ENCODE results near the gene SSBP3. TPM values are rescaled to one million over a fixed set of nuclear protein-coding genes. Genes with fewer than 3 reads are reported as not detected.
A peak's percentile ranks its signal among the peaks of the same experiment; 100 is the strongest.

SSBP3 gene
- total and polyA plus RNA-seq, 9 of the 15 experiments (the other 6 are each of a cell fraction or from before 2014, with no cell fraction given): 8.7 to 108 (median 33.8) TPM

GRCh38 chr1:54409156-54410142 lies 3.3 kb upstream of the SSBP3 start (continued):
- TF ChIP-seq KAT7 (CRISPR knock-in tag; IDR thresholded peaks at IDR 0.05; ENCODE audit: borderline replicate concordance) (peak; percentile 12; the same call in 1 of the 2 replicates), GTF2E2 (tag; IDR thresholded peaks at IDR 0.05) (no peak), KDM2B (CRISPR knock-in tag; IDR thresholded peaks at IDR 0.05) (no peak), ZNF253 (CRISPR knock-in tag; conservative IDR thresholded peaks at IDR 0.05) (no peak), MLLT1 (IDR thresholded peaks at IDR 0.05) (peak; percentile 46 to 64), MXD1 (CRISPR knock-in tag; IDR thresholded peaks at IDR 0.05; ENCODE audit: borderline replicate concordance, poor library complexity, severe bottlenecking) (no peak), U2AF2 (optimal IDR thresholded peaks at IDR 0.05; ENCODE audit: low read depth, low read length) (no peak), SP2 (IDR thresholded peaks at IDR 0.05; ENCODE audit: extremely low read depth, low read depth, low read length, poor library complexity, severe bottlenecking) (no peak), POLR2AphosphoS5 (IDR thresholded peaks at IDR 0.05; ENCODE audit: control insufficient read depth, insufficient read depth, low read depth, low read length) (peak; percentile 41; the same call in 1 of the 2 replicates), SRSF7 (optimal IDR thresholded peaks at IDR 0.05; ENCODE audit: low read depth, low read length) (no peak)
- TF ChIP-seq, protein P1, sequence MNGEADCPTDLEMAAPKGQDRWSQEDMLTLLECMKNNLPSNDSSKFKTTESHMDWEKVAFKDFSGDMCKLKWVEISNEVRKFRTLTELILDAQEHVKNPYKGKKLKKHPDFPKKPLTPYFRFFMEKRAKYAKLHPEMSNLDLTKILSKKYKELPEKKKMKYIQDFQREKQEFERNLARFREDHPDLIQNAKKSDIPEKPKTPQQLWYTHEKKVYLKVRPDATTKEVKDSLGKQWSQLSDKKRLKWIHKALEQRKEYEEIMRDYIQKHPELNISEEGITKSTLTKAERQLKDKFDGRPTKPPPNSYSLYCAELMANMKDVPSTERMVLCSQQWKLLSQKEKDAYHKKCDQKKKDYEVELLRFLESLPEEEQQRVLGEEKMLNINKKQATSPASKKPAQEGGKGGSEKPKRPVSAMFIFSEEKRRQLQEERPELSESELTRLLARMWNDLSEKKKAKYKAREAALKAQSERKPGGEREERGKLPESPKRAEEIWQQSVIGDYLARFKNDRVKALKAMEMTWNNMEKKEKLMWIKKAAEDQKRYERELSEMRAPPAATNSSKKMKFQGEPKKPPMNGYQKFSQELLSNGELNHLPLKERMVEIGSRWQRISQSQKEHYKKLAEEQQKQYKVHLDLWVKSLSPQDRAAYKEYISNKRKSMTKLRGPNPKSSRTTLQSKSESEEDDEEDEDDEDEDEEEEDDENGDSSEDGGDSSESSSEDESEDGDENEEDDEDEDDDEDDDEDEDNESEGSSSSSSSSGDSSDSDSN (IDR thresholded peaks at IDR 0.05; ENCODE audit: borderline replicate concordance in 1 of 2, low read depth in 2 of 2, low read length in 2 of 2): 0 out of 4 replicates have a peak, but pooled peaks of 1 of the 2 experiments have one; percentile 31
- TF ChIP-seq, protein P2, sequence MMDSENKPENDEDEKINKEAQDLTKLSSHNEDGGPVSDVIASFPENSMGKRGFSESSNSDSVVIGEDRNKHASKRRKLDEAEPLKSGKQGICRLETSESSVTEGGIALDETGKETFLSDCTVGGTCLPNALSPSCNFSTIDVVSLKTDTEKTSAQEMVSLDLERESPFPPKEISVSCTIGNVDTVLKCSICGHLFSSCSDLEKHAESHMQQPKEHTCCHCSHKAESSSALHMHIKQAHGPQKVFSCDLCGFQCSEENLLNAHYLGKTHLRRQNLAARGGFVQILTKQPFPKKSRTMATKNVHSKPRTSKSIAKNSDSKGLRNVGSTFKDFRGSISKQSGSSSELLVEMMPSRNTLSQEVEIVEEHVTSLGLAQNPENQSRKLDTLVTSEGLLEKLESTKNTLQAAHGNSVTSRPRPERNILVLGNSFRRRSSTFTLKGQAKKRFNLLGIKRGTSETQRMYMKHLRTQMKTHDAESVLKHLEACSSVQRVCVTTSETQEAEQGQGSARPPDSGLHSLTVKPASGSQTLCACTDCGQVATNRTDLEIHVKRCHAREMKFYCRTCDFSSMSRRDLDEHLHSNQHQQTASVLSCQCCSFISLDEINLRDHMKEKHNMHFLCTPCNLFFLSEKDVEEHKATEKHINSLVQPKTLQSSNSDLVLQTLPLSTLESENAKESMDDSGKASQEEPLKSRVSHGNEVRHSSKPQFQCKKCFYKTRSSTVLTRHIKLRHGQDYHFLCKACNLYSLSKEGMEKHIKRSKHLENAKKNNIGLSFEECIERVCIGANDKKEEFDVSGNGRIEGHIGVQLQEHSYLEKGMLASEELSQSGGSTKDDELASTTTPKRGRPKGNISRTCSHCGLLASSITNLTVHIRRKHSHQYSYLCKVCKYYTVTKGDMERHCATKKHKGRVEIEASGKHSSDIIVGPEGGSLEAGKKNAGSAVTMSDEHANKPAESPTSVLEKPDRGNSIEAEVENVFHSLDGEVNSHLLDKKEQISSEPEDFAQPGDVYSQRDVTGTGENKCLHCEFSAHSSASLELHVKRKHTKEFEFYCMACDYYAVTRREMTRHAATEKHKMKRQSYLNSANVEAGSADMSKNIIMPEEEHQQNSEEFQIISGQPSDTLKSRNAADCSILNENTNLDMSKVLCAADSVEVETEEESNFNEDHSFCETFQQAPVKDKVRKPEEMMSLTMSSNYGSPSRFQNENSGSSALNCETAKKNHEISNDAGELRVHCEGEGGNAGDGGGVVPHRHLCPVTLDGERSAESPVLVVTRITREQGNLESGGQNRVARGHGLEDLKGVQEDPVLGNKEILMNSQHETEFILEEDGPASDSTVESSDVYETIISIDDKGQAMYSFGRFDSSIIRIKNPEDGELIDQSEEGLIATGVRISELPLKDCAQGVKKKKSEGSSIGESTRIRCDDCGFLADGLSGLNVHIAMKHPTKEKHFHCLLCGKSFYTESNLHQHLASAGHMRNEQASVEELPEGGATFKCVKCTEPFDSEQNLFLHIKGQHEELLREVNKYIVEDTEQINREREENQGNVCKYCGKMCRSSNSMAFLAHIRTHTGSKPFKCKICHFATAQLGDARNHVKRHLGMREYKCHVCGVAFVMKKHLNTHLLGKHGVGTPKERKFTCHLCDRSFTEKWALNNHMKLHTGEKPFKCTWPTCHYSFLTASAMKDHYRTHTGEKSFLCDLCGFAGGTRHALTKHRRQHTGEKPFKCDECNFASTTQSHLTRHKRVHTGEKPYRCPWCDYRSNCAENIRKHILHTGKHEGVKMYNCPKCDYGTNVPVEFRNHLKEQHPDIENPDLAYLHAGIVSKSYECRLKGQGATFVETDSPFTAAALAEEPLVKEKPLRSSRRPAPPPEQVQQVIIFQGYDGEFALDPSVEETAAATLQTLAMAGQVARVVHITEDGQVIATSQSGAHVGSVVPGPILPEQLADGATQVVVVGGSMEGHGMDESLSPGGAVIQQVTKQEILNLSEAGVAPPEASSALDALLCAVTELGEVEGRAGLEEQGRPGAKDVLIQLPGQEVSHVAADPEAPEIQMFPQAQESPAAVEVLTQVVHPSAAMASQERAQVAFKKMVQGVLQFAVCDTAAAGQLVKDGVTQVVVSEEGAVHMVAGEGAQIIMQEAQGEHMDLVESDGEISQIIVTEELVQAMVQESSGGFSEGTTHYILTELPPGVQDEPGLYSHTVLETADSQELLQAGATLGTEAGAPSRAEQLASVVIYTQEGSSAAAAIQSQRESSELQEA (IDR thresholded peaks at IDR 0.05; ENCODE audit: low read depth): no peak
